Mucosa of gallbladder (tissue), 1 donor: ENCODE results near the gene ELL. TPM values are rescaled to one million over a fixed set of nuclear protein-coding genes. Genes with fewer than 3 reads are reported as not detected.
"Not testable (repeated sequence)": the region's sequence is repeated elsewhere in the genome, so short reads cannot be mapped to it uniquely, and the experiment has no call there.

Experiments used
- DNase-seq: peaks from one replicate; pipeline ENCODE4 v3.0.0-alpha.2; 2020; ENCODE audit warnings: low spot score
- total RNA-seq: library from RNA; stranded (reverse); gene quantifications from one replicate; pipeline ENCODE4 v1.2.1, GENCODE V29; 2021
- donor health status: DM: no; HTN: no; CAD: no.

ELL gene
- total RNA-seq = 20.1 TPM

GRCh38 chr19:18521692-18522123 is at the start of gene ELL:
ELL (minus strand) TSS chr19:18522070; CDS start chr19:18522055, 15 bp downstream.
- DNase-seq = no peak

- no peak for DNase-seq
Measured at GRCh38 chr19:18568367-18568766, 46.5 kb upstream of the ELL start.

- DNase-seq = no peak
Measured at GRCh38 chr19:18566953-18567352, 45.1 kb upstream of the ELL start.

DNA sequence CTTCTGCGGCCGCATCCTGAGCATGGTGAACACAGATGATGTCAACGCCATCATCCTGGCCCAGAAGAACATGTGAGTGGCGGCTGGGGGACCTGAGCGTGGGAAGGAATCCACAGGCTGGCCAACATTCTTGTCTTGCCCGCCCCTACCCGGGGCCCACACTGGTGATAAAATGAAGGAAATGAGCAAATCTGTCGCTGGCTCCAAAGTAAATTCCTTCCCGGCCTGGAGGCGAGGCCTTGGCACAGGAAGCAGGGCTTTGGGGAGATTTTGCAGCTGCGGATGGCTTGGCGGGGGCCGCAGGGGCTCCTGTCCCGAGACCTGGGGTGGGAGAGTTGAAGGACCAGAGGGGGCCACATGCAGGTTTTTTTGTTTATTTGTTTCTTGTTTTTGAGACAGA is 40.2 kb upstream of the ELL start:
- no peak for DNase-seq

DNA sequence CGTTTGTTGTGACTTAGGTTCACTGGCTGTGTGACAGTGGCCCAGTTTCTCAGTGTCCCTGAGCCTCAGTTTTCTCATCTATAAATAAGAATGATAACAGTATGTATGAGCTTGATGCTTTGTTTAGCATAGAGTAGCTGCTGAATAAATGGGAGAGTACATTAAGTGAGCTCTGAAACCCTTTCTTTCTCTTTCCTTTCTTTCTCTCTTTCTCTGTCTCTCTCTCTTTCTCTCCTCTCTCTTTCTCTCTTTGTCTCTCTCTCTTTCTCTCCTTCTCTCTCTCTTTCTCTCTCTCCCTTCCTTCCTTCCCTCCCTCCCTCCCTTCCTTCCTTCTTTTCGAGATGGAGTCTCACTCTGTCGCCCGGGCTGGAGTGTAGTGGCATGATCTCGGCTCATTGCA is 37.8 kb upstream of the ELL start:
- DNase-seq = no peak

DNA sequence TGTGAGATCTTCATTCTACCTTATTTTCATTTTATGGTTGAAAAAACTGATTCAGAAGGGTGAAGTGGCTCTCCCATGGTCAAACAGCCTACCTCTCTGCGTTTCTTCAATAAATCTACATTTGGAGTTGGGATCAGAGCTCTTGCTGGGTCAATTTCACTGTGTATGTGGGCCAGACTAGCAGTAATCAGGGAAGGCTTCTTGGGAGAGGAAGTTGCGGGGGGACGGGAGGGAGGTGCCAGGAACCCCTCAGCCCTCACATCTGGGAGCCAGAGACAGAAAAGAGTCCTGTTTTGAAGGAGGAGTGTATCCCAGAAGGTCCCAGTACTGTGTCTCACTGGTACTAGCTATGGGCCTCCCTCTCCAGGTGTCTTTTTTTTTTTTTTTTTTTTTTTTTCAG is 36.7 kb upstream of the ELL start:
- no peak for DNase-seq

DNA sequence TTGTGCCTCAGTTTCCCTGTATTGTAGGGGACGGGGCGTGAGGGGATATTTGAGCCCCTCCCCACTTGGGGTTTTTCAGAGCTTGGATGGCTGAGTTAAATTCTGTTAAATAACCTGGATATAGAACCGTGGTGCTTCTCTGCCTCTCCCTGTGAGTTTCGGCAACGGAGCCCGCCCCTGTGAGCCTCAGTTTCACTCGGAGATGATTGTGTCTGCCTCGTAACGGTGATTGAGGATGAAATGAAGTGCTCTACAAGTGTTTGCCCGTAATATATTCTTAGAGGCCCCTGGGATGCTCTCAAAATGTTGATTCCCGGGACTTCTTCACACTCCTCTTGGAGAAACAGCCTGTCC is 36.3 kb upstream of the ELL start:
- no peak for DNase-seq

- DNase-seq = peak; percentile 99
Measured at GRCh38 chr19:18557411-18558201, 35.7 kb upstream of the ELL start, which contains the start of gene KXD1. KXD1 (plus strand) TSS chr19:18557870; CDS start chr19:18562057, 4,187 bp downstream.

DNA sequence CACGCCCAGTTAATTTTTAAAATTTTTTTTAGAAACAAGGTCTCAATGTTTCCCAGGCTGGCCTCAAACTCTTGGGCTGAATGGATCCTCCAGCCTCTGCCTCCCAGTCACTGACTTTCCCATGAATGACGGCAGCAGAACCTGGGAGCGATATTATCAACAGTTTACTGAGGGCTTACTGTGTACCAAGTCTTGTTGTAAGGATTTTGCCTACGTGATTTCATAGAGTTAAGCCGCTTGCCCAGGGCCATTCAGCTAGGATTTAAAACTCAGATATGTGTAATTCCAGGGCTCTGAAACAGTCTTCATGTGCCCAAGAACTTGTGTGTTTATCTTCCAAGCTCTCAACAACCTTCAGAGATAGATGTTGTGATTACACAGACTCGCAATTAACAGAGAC is 29.8 kb upstream of the ELL start:
- no peak for DNase-seq

- peak; percentile 74 for DNase-seq
Measured at GRCh38 chr19:18543814-18544475, 22.1 kb upstream of the ELL start.

GRCh38 chr19:18542941-18543813 is 21.3 kb upstream of the ELL start, which contains the start of gene FKBP8:
FKBP8 (minus strand) TSS chr19:18543573; CDS start chr19:18541970, 1,603 bp downstream.
- DNase-seq = peak; percentile 94

DNA sequence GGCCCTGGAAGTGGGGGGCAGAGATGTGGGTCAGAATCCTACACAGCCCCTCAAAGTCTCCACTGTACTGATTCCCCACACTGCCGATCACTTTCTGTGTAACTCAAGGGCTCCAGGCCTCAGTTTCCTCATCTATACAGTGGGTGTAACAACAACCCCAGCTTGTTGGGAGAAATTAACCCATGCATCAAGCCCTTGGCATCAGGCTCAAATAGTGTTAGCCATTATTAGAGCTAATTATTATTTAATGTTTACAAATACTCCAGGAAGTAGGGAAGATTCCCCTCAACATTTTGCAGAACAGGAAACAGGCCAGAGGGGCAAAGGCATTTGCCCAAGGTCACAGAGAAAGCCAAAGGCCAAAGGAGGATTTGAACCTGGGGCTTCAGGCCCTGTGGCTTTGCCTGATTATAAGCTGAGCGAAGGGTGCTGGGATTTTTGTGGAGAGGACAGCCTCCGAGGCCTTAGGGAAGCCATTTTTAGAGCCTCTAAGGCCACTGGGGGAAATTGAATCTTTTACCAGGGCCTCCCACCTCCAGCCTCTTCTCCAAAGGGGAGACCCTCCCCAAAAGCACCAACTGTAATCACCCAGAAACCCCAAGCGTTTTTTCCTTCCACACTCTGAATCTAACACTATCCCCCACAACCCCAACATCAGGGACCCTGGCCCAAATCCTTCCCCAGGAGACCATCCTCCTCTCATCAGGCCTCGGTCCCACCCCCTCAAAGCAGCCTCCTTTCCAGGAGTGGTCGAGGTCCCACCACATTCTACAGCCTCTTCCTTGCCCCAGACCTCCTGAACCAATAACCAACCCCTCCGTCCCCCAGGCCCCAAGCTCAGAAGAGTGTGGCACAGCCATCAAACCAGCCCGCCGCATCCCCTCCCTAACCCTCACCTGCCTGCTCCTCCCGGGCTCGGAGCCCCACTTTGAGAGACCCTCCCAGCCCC is 20.4 kb upstream of the ELL start:
- no peak for DNase-seq

DNA sequence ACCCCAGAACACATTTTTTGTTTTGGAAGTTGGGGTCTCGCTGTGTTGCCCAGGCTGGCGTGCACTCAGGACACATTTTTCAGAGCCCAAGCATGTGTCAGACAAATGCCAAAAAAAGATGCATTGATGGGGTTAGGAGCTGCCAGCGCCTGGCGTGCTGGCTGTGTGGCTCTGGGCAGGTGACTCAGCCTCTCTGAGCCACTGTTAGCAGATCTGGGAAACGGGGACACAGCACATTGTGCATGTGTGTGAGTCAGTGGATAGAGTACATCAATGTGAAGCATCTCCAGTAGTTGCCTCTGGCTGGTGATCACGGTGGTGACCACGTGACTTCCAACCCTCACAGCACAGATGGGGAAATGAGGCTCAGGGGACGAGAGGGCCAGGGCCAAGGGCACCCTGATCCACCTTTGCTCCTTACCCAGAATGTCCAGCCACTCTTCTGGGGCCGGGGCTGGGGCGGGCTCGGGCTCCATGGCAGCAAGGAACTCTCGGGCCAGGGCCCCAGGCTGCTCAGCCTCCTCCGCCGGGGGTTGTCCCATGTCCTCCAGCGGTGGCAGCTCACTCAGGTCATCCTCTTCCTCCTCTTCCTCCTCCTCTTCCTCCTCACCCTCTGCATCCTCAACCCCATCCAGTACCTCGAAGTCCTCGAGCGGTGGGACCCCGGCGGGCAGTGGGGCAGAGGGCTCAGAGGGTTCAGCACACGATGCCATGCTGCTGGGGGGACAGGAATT is 19.6 kb upstream of the ELL start:
- DNase-seq = no peak

GRCh38 chr19:18540200-18540599 is 18.3 kb upstream of the ELL start:
- DNase-seq = not testable (repeated sequence)

- DNase-seq = no peak
Measured at GRCh38 chr19:18539372-18539771, 17.5 kb upstream of the ELL start.

DNA sequence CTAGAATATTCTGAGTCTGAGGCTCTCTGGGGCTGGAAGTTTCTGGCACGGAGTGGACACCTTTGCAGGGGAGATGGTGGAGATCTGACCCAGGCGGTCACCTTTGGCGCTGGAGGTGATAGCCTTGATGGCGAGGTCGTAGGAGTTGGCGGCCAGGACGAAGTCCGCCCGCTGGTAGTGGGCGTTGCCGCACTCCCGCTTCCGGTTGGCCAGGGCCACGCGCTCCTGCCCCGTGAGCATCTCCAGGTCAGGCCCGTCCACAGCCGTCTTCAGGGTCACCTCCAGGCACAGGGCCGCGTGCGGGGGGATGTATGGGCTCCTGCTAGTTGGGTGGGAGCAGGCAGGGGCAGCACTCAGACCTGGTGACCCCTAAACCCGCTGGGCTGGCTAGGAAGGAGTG is 16.2 kb upstream of the ELL start:
- no peak for DNase-seq

GRCh38 chr19:18537431-18537830 is 15.6 kb upstream of the ELL start:
- DNase-seq = no peak

GRCh38 chr19:18536475-18536874 is 14.6 kb upstream of the ELL start:
- no peak for DNase-seq

DNA sequence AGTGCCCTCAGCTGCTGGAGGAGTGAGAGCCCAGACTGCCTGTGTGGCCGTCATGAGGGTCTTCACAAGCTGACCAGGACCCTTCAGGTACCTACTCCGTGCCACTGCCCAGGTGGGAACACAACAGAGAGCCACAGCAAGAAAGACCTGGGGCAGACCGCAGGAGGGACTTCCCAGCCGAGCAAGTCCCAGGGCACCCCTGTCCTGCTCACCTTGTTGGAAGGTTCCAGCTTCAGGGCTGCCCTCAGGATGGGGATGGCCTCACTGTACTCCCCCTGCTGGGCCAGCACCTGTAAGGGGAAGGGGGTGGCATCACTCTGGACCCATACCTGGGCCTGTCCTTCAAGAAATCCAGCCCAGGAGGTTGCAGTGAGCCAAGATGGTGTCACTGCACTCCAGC is 11.2 kb upstream of the ELL start:
- DNase-seq = no peak

- DNase-seq = no peak
Measured at GRCh38 chr19:18532168-18532890, 10.5 kb upstream of the ELL start.
